ENCODE measurements around the gene TIMP4.

The TIMP4 gene

GRCh38 chr3:12158387-12159226, at the start of gene TIMP4:
TSS of gene TIMP4 (minus strand) at chr3:12158912. CDS start at chr3:12158840, 72 bp downstream.
- FAIRE-seq (no peak), DNase-seq (ENCODE audit: insufficient read length, low spot score) (no peak)
- TF ChIP-seq CTCF (IDR thresholded peaks at IDR 0.05; ENCODE audit: insufficient read depth, missing control alignments), result no peak

GRCh38 chr3:12205171-12205570, 46.5 kb upstream of the TIMP4 start:
- FAIRE-seq, result no peak

GRCh38 chr3:12201813-12202212, 43.1 kb upstream of the TIMP4 start:
- DNase-seq (ENCODE audit: insufficient read length, low spot score) (no peak), FAIRE-seq (no peak)
- TF ChIP-seq CTCF (IDR thresholded peaks at IDR 0.05; ENCODE audit: insufficient read depth, missing control alignments), result no peak

More at GRCh38 chr3:12205171-12205570, 46.5 kb upstream of the TIMP4 start:
- no peak for DNase-seq (ENCODE audit: insufficient read length, low spot score)
- TF ChIP-seq CTCF (IDR thresholded peaks at IDR 0.05; ENCODE audit: insufficient read depth, missing control alignments), result no peak

GRCh38 chr3:12198301-12198700, 39.6 kb upstream of the TIMP4 start:
- FAIRE-seq (no peak), DNase-seq (ENCODE audit: insufficient read length, low spot score) (no peak)
- TF ChIP-seq CTCF (IDR thresholded peaks at IDR 0.05; ENCODE audit: insufficient read depth, missing control alignments), result no peak

GRCh38 chr3:12197475-12197874, 38.8 kb upstream of the TIMP4 start:
- no peak for FAIRE-seq
- no peak for DNase-seq (ENCODE audit: insufficient read length, low spot score)
- no peak for TF ChIP-seq CTCF (IDR thresholded peaks at IDR 0.05; ENCODE audit: insufficient read depth, missing control alignments)

GRCh38 chr3:12196684-12197083, 38.0 kb upstream of the TIMP4 start:
- TF ChIP-seq CTCF (IDR thresholded peaks at IDR 0.05; ENCODE audit: insufficient read depth, missing control alignments), result no peak
- FAIRE-seq (no peak), DNase-seq (ENCODE audit: insufficient read length, low spot score) (no peak)

- DNase-seq (ENCODE audit: insufficient read length, low spot score) (no peak), FAIRE-seq (no peak)
- no peak for TF ChIP-seq CTCF (IDR thresholded peaks at IDR 0.05; ENCODE audit: insufficient read depth, missing control alignments)
Measured at GRCh38 chr3:12195231-12195630, 36.5 kb upstream of the TIMP4 start.

Measured in D721Med (cell line).